HEK293 (cell line): ENCODE results near the gene SLC35F5.

Source experiments
- CTCF ChIA-PET: fragments of 350-600 bp; formaldehyde crosslinking; extraction: SDS; loops from one replicate; lab custom pipeline; 2021; ENCODE audit warnings: antibody characterized with exemption; lab: Yijun Ruan, JAX
- POLR2A ChIA-PET: fragments of 300-600 bp; formaldehyde crosslinking; extraction: SDS; loops from one replicate; lab custom pipeline; 2020; ENCODE audit warnings: antibody characterized with exemption, inconsistent platforms; lab: Yijun Ruan, JAX
- H3K27ac ChIP-seq: fragments of 200-500 bp; sonication (Bioruptor generic); 2 replicates; pipeline ENCODE4 v1.5.1; 2014; ENCODE audit warnings: low read depth, low read length, control low read depth, inconsistent platforms; ENCODE audit errors: extremely low read depth
- H3K36me3 ChIP-seq, 2 experiments: fragments of 200-500 bp in 1 of 2; sonication (Bioruptor generic) in 1 of 2; 1 replicate in 1 of 2; 2 replicates in 1 of 2; pipeline ENCODE4 v1.5.1; 2014 to 2017; ENCODE audit warnings: inconsistent platforms in 2 of 2, low read length in 2 of 2; ENCODE audit not compliant: control insufficient read depth in 2 of 2, insufficient read depth in 1 of 2
- H3K4me1 ChIP-seq: fragments of 200-500 bp; sonication (Bioruptor generic); 2 replicates; pipeline ENCODE4 v1.5.1; 2014; ENCODE audit warnings: mild to moderate bottlenecking, low read length, inconsistent platforms; ENCODE audit not compliant: control insufficient read depth, insufficient read depth
- H3K4me3 ChIP-seq: 2 replicates; pipeline ENCODE4 v1.5.1; 2011; ENCODE audit warnings: low read depth, mild to moderate bottlenecking, control low read depth, low read length, moderate library complexity
- H3K9me3 ChIP-seq: fragments of 200-500 bp; sonication (Bioruptor generic); 2 replicates; pipeline ENCODE4 v1.5.1; 2014; ENCODE audit warnings: low read depth, low read length, inconsistent platforms; ENCODE audit not compliant: control insufficient read depth, insufficient read depth
- GLI2 ChIP-seq: fragments of 450-650 bp; formaldehyde crosslinking; IDR thresholded peaks from 2 replicates; pipeline ENCODE4; 2017; ENCODE audit warnings: missing biosample characterization, missing genetic modification characterization, low read depth, borderline replicate concordance
- HOXC10 ChIP-seq: sonication (generic); formaldehyde crosslinking; IDR thresholded peaks from 2 replicates; pipeline ENCODE4 v1.8.1; 2023; ENCODE audit warnings: mild to moderate bottlenecking, missing genetic modification reagents
- KLF10 ChIP-seq: fragments of 450-650 bp; IDR thresholded peaks from 2 replicates; pipeline ENCODE4 v1.5.1; 2018; ENCODE audit warnings: missing biosample characterization, mild to moderate bottlenecking, missing genetic modification characterization
- REPIN1 ChIP-seq: fragments of 450-650 bp; formaldehyde crosslinking; IDR thresholded peaks from 2 replicates; pipeline ENCODE4 v1.5.1; 2017; ENCODE audit warnings: missing biosample characterization, missing genetic modification characterization, low read depth
- SETDB1 ChIP-seq: IDR thresholded peaks from one replicate; pipeline ENCODE4 v1.6.1; 2017; ENCODE audit warnings: mild to moderate bottlenecking, low read length, moderate library complexity, mixed read lengths; ENCODE audit not compliant: insufficient read length
- SP2 ChIP-seq: fragments of 450-650 bp; formaldehyde crosslinking; IDR thresholded peaks from 2 replicates; pipeline ENCODE4 v1.5.1; 2016; ENCODE audit warnings: missing biosample characterization, missing genetic modification characterization
- ZBTB20 ChIP-seq: fragments of 450-650 bp; formaldehyde crosslinking; IDR thresholded peaks from 2 replicates; pipeline ENCODE4 v1.5.1; 2016; ENCODE audit warnings: missing biosample characterization, missing genetic modification characterization
- ZBTB21 ChIP-seq: fragments of 450-650 bp; formaldehyde crosslinking; IDR thresholded peaks from 2 replicates; pipeline ENCODE4 v1.5.1; 2017; ENCODE audit warnings: missing biosample characterization, missing genetic modification characterization
- ZBTB8A ChIP-seq: fragments of 450-650 bp; formaldehyde crosslinking; IDR thresholded peaks from 2 replicates; pipeline ENCODE4 v1.5.1; 2016; ENCODE audit warnings: missing biosample characterization, missing genetic modification characterization
- ZFP37 ChIP-seq: fragments of 450-650 bp; formaldehyde crosslinking; IDR thresholded peaks from 2 replicates; pipeline ENCODE4 v1.5.1; 2016; ENCODE audit warnings: missing biosample characterization, missing genetic modification characterization
- ZFP41 ChIP-seq: fragments of 450-650 bp; formaldehyde crosslinking; IDR thresholded peaks from 2 replicates; pipeline ENCODE4 v1.5.1; 2016; ENCODE audit warnings: missing biosample characterization, missing genetic modification characterization, borderline replicate concordance
- ZNF112 ChIP-seq: fragments of 450-650 bp; formaldehyde crosslinking; IDR thresholded peaks from 2 replicates; pipeline ENCODE4 v1.5.0; 2017; ENCODE audit warnings: missing biosample characterization, missing genetic modification characterization
- ZNF114 ChIP-seq: fragments of 450-650 bp; formaldehyde crosslinking; IDR thresholded peaks from 2 replicates; pipeline ENCODE4 v1.5.0; 2017; ENCODE audit warnings: missing biosample characterization, missing genetic modification characterization
- ZNF138 ChIP-seq: fragments of 450-650 bp; formaldehyde crosslinking; IDR thresholded peaks from 2 replicates; pipeline ENCODE4 v1.5.1; 2016; ENCODE audit warnings: missing biosample characterization, missing genetic modification characterization, borderline replicate concordance
- ZNF274 ChIP-seq, 2 experiments: fragments of 200-500 bp in 1 of 2; fragments of 450-650 bp in 1 of 2; sonication (Bioruptor generic) in 1 of 2; formaldehyde crosslinking in 1 of 2; IDR thresholded peaks; 2 replicates each; pipeline versions ENCODE4 v1.5.1 to v1.6.1; 2014 to 2016; ENCODE audit warnings: borderline replicate concordance in 1 of 2, inconsistent platforms in 1 of 2, low read length in 1 of 2, missing biosample characterization in 1 of 2, missing genetic modification characterization in 1 of 2
- ZNF473 ChIP-seq: fragments of 450-650 bp; formaldehyde crosslinking; IDR thresholded peaks from 2 replicates; pipeline ENCODE4 v1.5.1; 2017; ENCODE audit warnings: missing biosample characterization, missing genetic modification characterization
- ZNF561 ChIP-seq: fragments of 450-650 bp; IDR thresholded peaks from 2 replicates; pipeline ENCODE4 v1.5.1; 2018; ENCODE audit warnings: missing biosample characterization, missing genetic modification characterization, borderline replicate concordance
- ZNF571 ChIP-seq: fragments of 450-650 bp; formaldehyde crosslinking; IDR thresholded peaks from 2 replicates; pipeline ENCODE4 v1.5.0; 2017; ENCODE audit warnings: missing biosample characterization, missing genetic modification characterization
- ZNF596 ChIP-seq: fragments of 450-650 bp; IDR thresholded peaks from 2 replicates; pipeline ENCODE4 v1.5.0; 2018; ENCODE audit warnings: missing biosample characterization, mild to moderate bottlenecking, missing genetic modification characterization, moderate library complexity
- ZNF629 ChIP-seq: fragments of 450-650 bp; formaldehyde crosslinking; IDR thresholded peaks from 2 replicates; pipeline ENCODE4 v1.5.1; 2017; ENCODE audit warnings: missing biosample characterization, missing genetic modification characterization
- ZNF747 ChIP-seq: fragments of 450-650 bp; formaldehyde crosslinking; IDR thresholded peaks from 2 replicates; pipeline ENCODE4 v1.5.1; 2016; ENCODE audit warnings: missing biosample characterization, missing genetic modification characterization
- ZNF777 ChIP-seq: fragments of 450-650 bp; formaldehyde crosslinking; IDR thresholded peaks from 2 replicates; pipeline ENCODE4 v1.5.1; 2017; ENCODE audit warnings: missing biosample characterization, missing genetic modification characterization, borderline replicate concordance
- ZXDB ChIP-seq: fragments of 450-650 bp; formaldehyde crosslinking; IDR thresholded peaks from 2 replicates; pipeline ENCODE4 v1.5.1; 2016; ENCODE audit warnings: missing biosample characterization, missing genetic modification characterization
- TF ChIP-seq, protein P1 (sequence below): fragments of 450-650 bp; formaldehyde crosslinking; IDR thresholded peaks from 2 replicates; pipeline ENCODE4 v1.5.1; 2017; ENCODE audit warnings: missing biosample characterization, missing genetic modification characterization
- TF ChIP-seq, protein P2 (sequence below): fragments of 450-650 bp; formaldehyde crosslinking; IDR thresholded peaks from 2 replicates; pipeline ENCODE4; 2016; ENCODE audit warnings: missing biosample characterization, missing genetic modification characterization
- TF ChIP-seq, protein P3 (sequence below): fragments of 450-650 bp; formaldehyde crosslinking; IDR thresholded peaks from 2 replicates; pipeline ENCODE4 v1.5.1; 2016; ENCODE audit warnings: missing biosample characterization, missing genetic modification characterization
- TF ChIP-seq, protein P4 (sequence below): fragments of 450-650 bp; formaldehyde crosslinking; IDR thresholded peaks from 2 replicates; pipeline ENCODE4 v1.5.1; 2016; ENCODE audit warnings: missing biosample characterization, missing genetic modification characterization, borderline replicate concordance
- TF ChIP-seq, protein P5 (sequence below): fragments of 450-650 bp; formaldehyde crosslinking; IDR thresholded peaks from 2 replicates; pipeline ENCODE4 v1.5.1; 2016; ENCODE audit warnings: missing biosample characterization, missing genetic modification characterization

SLC35F5 gene

DNA sequence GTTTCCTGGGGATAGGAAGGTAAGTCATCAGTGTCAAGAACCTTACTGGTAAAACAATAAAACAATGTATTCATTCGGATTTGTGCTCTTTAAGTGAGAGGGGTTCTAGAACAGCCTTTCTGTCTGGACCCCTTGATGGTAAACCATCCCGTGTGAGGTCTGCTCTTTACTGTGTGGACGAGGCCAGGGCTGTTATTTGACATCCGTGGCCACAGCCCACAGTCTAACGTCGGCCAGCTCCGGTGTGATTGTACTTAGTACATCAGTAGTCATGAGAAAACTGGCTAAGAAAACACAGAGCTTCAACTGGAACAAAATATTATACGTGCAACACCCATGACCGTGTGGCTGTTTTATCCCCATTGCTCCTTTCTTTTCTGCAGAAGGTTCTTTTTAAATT is 62.0 kb downstream of the SLC35F5 start:
- no peak for TF ChIP-seq ZBTB21
- TF ChIP-seq ZBTB20 (tag by site-specific recombination), result no peak
- TF ChIP-seq, protein P1, sequence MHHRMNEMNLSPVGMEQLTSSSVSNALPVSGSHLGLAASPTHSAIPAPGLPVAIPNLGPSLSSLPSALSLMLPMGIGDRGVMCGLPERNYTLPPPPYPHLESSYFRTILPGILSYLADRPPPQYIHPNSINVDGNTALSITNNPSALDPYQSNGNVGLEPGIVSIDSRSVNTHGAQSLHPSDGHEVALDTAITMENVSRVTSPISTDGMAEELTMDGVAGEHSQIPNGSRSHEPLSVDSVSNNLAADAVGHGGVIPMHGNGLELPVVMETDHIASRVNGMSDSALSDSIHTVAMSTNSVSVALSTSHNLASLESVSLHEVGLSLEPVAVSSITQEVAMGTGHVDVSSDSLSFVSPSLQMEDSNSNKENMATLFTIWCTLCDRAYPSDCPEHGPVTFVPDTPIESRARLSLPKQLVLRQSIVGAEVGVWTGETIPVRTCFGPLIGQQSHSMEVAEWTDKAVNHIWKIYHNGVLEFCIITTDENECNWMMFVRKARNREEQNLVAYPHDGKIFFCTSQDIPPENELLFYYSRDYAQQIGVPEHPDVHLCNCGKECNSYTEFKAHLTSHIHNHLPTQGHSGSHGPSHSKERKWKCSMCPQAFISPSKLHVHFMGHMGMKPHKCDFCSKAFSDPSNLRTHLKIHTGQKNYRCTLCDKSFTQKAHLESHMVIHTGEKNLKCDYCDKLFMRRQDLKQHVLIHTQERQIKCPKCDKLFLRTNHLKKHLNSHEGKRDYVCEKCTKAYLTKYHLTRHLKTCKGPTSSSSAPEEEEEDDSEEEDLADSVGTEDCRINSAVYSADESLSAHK (tag by site-specific recombination), result no peak
- no peak for TF ChIP-seq ZNF747 (tag by site-specific recombination)
- TF ChIP-seq ZFP37 (tag by site-specific recombination), result no peak
- no peak for TF ChIP-seq ZBTB8A (tag by site-specific recombination)
- no peak for TF ChIP-seq REPIN1
- no peak for TF ChIP-seq HOXC10 (CRISPR knock-in tag)
- TF ChIP-seq ZXDB (tag by site-specific recombination), result no peak
- no peak for TF ChIP-seq ZNF571 (tag by site-specific recombination)
- TF ChIP-seq ZFP41 (tag by site-specific recombination), result no peak
- TF ChIP-seq ZNF561 (tag by site-specific recombination), result no peak
- TF ChIP-seq ZNF473 (tag by site-specific recombination), result no peak
- TF ChIP-seq SETDB1, result no peak
- TF ChIP-seq, protein P2, sequence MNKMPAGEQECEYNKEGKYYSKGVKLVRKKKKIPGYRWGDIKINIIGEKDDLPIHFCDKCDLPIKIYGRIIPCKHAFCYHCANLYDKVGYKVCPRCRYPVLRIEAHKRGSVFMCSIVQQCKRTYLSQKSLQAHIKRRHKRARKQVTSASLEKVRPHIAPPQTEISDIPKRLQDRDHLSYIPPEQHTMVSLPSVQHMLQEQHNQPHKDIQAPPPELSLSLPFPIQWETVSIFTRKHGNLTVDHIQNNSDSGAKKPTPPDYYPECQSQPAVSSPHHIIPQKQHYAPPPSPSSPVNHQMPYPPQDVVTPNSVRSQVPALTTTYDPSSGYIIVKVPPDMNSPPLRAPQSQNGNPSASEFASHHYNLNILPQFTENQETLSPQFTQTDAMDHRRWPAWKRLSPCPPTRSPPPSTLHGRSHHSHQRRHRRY (tag by site-specific recombination), result no peak
- TF ChIP-seq ZNF777 (tag by site-specific recombination), result no peak
- no peak for TF ChIP-seq ZNF629 (tag by site-specific recombination)
- Histone ChIP-seq H3K9me3 (no peaks in the 10 kb centered on the region), H3K27ac (no peak overlapping the region), H3K4me1 (no peaks in the 10 kb centered on the region), H3K36me3 (no peaks in the 10 kb centered on the region), H3K4me3 (no peak overlapping the region)
- CTCF ChIA-PET, result no interaction called here
- POLR2A ChIA-PET, result no interaction called here

DNA sequence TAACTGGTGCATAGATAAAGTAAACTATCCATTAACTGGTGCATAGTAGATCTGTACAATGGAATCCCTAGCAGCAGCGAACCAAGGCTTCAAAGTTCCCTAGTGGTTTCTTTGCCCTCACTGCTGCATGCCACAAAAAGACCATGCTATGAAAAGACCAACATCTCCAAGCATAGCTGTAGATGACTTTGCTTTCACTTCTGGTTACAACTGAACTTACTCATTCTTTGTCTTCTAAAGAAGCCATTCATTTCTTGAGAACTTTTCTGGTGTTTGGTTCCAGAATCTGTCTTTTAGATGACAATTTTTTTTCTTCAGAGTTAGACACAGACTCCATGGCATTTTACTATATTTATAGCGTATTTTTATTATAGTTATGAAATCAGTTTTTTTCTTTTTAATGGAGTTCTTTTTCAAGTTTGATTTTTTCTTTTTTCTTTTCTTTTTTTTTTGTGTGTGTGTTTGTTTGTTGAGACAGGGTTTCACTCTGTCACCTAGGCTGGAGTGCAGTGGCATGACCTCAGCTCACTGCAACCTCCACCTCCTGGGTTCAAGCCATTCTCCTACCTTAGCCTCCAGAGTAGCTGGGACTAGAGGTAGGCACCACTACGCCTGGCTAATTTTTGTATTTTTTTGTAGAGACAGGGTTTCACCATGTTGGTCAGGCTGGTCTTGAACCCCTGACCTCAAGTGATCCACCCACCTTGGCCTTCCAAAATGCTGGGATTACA is 63.6 kb downstream of the SLC35F5 start:
- POLR2A ChIA-PET, result interaction anchor here (0.7 kb wide), 1 partner anchor 49 kb away, joined by 3 read pairs; no protein-coding TSS in a partner anchor
- CTCF ChIA-PET, result interaction anchor here (1.0 kb wide), 1 partner anchor 272 kb away, joined by 3 read pairs; no protein-coding TSS in a partner anchor
- no peaks in the 10 kb centered on the region for H3K4me1 ChIP-seq
- H3K36me3 ChIP-seq, result no peaks in the 10 kb centered on the region
- no peaks in the 10 kb centered on the region for H3K9me3 ChIP-seq
- H3K4me3 ChIP-seq, result no peak overlapping the region
- H3K27ac ChIP-seq, result no peak overlapping the region
- TF ChIP-seq, protein P3, sequence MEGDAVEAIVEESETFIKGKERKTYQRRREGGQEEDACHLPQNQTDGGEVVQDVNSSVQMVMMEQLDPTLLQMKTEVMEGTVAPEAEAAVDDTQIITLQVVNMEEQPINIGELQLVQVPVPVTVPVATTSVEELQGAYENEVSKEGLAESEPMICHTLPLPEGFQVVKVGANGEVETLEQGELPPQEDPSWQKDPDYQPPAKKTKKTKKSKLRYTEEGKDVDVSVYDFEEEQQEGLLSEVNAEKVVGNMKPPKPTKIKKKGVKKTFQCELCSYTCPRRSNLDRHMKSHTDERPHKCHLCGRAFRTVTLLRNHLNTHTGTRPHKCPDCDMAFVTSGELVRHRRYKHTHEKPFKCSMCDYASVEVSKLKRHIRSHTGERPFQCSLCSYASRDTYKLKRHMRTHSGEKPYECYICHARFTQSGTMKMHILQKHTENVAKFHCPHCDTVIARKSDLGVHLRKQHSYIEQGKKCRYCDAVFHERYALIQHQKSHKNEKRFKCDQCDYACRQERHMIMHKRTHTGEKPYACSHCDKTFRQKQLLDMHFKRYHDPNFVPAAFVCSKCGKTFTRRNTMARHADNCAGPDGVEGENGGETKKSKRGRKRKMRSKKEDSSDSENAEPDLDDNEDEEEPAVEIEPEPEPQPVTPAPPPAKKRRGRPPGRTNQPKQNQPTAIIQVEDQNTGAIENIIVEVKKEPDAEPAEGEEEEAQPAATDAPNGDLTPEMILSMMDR, result no peak
- no peak for TF ChIP-seq KLF10 (tag by site-specific recombination)
- TF ChIP-seq, protein P4, sequence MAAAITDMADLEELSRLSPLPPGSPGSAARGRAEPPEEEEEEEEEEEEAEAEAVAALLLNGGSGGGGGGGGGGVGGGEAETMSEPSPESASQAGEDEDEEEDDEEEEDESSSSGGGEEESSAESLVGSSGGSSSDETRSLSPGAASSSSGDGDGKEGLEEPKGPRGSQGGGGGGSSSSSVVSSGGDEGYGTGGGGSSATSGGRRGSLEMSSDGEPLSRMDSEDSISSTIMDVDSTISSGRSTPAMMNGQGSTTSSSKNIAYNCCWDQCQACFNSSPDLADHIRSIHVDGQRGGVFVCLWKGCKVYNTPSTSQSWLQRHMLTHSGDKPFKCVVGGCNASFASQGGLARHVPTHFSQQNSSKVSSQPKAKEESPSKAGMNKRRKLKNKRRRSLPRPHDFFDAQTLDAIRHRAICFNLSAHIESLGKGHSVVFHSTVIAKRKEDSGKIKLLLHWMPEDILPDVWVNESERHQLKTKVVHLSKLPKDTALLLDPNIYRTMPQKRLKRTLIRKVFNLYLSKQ (tag by site-specific recombination), result no peak
- TF ChIP-seq, protein P5, sequence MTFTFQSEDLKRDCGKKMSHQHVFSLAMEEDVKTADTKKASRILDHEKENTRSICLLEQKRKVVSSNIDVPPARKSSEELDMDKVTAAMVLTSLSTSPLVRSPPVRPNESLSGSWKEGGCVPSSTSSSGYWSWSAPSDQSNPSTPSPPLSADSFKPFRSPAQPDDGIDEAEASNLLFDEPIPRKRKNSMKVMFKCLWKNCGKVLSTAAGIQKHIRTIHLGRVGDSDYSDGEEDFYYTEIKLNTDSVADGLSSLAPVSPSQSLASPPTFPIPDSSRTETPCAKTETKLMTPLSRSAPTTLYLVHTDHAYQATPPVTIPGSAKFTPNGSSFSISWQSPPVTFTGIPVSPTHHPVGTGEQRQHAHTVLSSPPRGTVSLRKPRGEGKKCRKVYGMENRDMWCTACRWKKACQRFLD (tag by site-specific recombination), result no peak
- TF ChIP-seq SP2 (tag by site-specific recombination), result no peak
- TF ChIP-seq HOXC10 (CRISPR knock-in tag), result no peak
- TF ChIP-seq ZNF114 (tag by site-specific recombination), result no peak
- no peak for TF ChIP-seq ZNF112
- TF ChIP-seq GLI2 (tag by site-specific recombination), result no peak
- TF ChIP-seq ZNF274 (IDR thresholded peaks at IDR 0.05; ENCODE audit: low read length), result no peak
- no peak for TF ChIP-seq ZNF274 (tag by site-specific recombination; IDR thresholded peaks at IDR 0.05; ENCODE audit: borderline replicate concordance)
- TF ChIP-seq ZNF596, result no peak
- TF ChIP-seq ZNF138 (tag by site-specific recombination), result no peak
